ENCODE data around the gene B3GALT4.

DNA sequence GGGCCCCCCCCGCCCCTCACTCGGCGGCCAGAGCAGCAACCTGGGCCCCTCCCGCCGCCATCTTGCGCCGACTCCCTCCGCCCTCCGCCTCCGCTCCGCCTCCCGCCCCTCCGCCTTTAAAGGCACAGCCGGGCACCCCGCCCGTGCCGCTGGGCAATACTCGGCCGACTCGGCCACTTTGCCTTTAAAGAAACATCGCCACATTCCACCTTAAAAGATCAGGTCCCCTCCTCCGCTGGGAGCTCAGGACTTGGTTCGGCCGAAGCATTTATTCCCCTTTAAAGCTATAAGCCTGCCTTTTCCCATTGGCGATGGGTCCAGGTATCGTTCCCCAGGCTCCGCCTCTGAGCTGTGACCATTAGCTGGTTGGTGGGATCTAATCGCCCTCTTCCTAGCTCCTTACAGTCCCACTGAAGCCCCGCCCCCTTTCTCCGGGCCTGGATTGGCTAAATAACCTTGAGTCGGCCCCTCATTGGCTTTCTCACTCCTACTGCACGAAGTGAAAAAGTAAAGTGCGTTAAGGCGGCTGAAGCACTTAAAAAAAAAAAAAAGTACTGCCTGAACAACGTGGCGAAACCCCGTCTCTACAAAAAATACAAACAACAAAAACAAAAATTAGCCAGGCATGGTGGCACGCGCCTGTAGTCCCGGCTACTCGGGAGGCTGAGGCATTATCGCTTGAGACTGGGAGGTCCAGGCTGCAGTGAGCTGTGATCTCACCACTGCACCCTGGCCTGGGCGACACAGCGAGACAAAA, 40.9 kb downstream of the B3GALT4 start, which contains the start of gene ZBTB22:
- no peak for TF ChIP-seq TARDBP (IDR thresholded peaks at IDR 0.05)
- TF ChIP-seq ZNF384 (IDR thresholded peaks at IDR 0.05): peak; percentile 97

Measured in HEK293T (cell line).